CD4-positive, alpha-beta T cell treated with Interleukin-10 for 1 hour (primary cell): ENCODE results near the gene ZNF282.
"Not testable (repeated sequence)": the region's sequence is repeated elsewhere in the genome, so short reads cannot be mapped to it uniquely, and the experiment has no call there.

Experiments used
- DNase-seq: peaks from one replicate; pipeline ENCODE4 v3.0.0-alpha.2; 2020

The ZNF282 gene

GRCh38 chr7:149226366-149226765, 31.0 kb downstream of the ZNF282 start:
- DNase-seq: not testable (repeated sequence)

GRCh38 chr7:149226840-149227494, 31.6 kb downstream of the ZNF282 start:
- no peak for DNase-seq

- DNase-seq: no peak
Observed at GRCh38 chr7:149228831-149229471, 33.6 kb downstream of the ZNF282 start.

DNA sequence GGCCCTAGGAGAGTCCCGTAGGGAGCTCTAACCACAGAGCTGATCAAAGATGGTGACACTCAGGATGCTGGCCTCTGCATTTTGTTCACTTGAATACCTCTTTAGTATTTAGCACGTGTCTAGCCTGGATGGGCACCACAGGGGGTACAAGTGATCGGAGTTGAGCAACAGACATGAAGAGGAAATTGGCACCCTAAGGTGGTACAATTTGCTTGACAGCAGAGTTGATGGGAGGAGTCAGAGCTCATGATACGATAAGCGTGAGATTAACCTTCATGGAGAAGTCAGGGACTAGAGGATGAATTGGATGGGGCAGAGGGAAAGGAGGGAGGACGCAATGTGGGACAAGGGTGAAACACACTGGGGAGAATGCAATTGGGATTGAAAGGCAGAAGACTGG, 34.2 kb downstream of the ZNF282 start:
- no peak for DNase-seq

- no peak for DNase-seq
Observed at GRCh38 chr7:149232362-149232761, 37.0 kb downstream of the ZNF282 start.

DNA sequence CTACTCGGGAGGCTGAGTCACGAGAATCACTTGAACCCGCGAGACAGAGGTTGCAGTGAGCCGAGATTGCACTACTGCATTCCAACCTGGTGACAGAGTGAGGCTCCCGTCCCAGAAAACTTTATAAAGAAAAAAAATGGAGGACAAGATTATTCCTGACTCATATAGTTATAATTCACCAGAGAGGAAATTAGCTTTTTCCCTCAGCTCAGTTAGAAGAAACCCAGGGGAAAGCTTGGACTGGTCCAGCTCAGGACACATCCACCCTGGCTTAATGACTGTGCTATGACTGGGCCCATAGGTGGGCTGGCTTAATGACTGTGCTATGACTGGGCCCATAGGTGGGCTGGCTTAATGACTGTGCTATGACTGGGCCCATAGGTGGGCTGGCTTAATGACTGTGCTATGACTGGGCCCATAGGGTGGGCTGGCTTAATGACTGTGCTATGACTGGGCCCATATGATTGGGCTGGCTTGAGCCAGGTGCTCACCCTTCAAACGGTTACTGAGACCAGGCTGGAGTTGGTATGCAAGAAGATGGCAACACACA, 38.4 kb downstream of the ZNF282 start:
- not testable (repeated sequence) for DNase-seq

- no peak for DNase-seq
Observed at GRCh38 chr7:149237502-149237901, 42.2 kb downstream of the ZNF282 start.

DNA sequence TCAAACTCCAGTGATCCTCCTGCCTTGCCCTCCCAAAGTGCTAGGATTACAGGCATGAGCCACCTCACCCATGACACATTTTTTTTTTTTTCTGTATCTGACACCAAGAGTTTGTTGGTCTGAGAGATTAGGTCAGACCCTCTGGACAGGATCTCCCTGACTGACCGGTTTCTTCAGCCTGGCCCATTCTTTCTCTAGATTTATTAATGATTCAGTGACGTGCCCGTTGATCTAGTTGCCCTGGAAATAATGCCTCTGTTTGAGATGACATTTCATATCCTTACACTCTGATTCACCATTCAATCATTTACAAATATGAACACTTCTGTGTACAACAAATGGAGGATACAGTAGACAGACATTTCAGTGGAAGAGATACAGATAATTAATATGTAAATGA, 42.7 kb downstream of the ZNF282 start:
- DNase-seq: no peak

- peak; percentile 89 for DNase-seq
Observed at GRCh38 chr7:149239345-149240143, 44.2 kb downstream of the ZNF282 start, which contains the start of gene ZNF212. Gene ZNF212, plus strand, starts transcription at chr7:149239651. Its CDS starts 128 bp downstream, at chr7:149239779.

DNA sequence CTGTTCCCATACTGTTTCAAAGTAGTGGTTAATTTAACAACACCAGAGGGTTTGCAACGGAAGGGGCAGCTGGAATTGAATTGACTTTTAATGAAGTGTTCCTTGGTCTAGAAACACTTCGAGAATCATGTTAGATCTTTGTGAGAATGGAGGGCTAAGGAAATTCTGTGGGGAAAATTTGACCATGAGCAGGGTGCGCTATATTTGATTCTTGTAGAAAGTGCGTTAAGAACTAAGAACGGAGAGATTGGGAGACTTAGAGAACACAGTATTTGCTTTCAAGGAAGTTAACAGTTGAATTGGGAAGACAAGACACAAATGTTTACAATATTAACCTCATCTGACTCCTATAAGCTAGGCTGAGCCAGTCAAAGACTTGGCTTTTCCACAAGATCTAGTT, 45.3 kb downstream of the ZNF282 start:
- DNase-seq: no peak

DNA sequence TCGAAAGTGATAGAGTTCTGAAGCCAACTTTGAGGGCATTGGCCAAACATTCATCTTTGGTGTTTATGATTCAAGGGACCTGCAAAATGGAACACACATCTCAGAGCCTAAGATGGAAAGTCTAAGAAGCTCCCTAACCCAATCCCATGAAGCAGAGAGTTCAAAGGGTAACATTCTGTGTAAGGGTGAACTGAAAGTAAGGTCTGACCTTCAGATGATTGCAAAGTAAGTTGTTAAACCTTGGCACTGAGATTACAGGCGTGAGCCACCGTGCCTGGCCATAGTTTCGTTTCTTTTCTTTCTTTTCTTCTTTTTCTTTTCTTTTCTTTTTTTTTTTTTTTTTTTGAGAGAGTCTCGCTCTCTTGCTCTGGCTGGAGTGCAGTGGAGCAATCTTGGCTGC, 46.4 kb downstream of the ZNF282 start:
- DNase-seq: no peak

DNA sequence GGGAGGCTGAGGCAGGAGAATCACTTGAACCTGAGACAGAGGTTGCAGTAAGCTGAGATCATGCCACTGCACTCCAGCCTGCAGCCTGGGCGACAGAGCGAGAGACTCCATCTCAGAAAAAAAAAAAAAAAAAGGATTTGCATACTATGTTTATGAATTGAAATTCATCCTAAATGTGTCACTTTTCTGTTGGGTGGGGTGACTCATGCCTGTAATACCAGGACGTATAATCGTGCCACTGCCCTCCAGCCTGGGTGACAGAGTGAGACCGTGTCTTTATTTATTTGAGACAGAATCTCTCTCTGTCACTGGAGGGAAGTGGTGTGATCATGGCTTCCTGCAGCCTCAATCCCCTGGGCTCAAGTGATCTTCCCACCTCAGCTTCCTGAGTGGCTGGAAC, 49.9 kb downstream of the ZNF282 start:
- DNase-seq: no peak

DNA sequence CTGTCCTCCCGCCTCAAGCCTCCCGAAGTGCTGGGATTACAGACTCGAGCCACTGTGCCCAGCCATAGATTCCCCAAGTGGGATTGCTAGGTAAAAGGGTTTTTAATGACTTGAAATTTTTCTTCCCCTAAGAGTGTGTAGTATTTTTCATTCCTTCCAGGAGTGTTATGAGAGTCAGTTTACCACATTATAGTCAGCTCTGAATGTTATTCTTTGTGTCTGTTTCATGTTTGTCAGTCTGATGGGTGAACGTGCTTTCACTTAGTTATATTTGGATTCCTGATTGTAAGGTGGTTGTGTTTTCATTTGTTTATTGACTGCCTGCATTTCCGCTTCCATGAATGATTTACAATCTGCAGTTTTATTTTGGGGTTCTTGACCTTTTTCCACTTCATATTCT, 50.4 kb downstream of the ZNF282 start:
- DNase-seq: no peak

DNA sequence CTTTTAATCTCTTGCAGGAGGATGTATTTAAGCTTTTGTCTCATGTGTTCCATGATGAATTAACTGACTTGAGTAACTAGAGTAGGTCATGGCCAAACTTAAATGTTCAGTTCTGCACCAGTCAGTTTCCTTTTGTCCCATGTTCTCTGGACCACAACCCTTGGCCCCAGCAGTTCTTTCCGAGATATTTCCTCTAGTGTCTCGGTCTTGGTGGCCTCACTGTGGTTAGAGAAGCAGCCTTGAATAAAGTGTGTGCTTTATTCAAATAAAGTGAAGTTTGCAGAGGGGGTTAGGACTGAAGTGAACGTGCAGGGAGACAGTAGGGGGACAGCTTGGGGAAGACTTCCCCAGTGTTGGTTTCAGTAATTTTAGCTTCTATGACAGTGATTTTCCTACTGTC, 53.4 kb downstream of the ZNF282 start:
- DNase-seq: no peak

DNA sequence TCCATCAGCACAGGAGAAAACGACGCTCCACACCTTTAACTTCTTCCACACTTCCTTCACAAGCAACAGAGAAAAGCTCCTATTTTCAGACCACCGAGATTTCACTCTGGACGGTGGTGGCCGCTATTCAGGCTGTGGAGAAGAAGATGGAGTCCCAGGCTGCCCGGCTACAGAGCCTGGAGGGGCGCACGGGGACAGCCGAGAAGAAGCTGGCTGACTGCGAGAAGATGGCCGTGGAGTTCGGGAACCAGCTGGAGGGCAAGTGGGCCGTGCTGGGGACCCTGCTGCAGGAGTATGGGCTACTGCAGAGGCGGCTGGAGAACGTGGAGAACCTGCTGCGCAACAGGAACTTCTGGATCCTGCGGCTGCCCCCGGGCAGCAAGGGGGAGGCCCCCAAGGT, 54.8 kb downstream of the ZNF282 start:
- DNase-seq: not testable (repeated sequence)

DNA sequence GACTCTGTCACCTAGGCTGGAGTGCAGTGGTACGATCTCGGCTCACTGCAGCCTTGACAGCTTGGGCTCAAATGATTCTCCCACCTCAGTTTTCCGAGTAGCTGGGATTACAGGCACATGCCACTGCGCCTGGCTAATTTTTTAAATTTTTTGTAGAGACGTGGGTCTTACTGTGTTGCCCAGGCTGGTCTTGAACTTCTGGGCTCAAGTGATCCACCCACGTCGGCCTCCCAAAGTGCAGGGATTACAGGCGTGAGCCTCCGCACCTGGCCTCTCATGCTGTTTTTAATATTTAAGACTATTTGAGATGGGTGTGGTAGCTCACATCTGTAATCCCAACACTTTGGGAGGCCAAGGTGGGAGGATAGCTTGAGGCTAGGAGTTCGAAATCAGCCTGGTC, 56.2 kb downstream of the ZNF282 start:
- not testable (repeated sequence) for DNase-seq

DNA sequence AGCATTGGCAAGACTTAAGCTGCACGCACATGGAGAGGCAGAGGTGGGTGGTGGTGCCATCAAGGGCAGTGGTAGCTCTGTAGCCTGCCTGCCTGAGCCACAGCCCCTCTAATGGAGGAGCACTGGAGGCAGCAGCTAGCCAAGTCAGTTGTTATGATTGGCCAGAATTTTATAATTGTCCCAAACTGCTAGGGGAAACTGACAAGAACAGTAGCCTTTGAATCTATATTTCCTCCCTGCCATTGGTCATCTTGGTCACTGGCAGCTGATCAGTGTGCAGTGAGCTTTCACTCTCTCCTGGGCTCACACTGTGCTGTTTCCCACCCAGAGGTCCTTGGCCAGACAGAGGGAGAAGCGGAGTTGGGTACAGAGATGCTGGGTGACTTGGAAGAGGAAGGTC, 57.0 kb downstream of the ZNF282 start:
- no peak for DNase-seq

DNA sequence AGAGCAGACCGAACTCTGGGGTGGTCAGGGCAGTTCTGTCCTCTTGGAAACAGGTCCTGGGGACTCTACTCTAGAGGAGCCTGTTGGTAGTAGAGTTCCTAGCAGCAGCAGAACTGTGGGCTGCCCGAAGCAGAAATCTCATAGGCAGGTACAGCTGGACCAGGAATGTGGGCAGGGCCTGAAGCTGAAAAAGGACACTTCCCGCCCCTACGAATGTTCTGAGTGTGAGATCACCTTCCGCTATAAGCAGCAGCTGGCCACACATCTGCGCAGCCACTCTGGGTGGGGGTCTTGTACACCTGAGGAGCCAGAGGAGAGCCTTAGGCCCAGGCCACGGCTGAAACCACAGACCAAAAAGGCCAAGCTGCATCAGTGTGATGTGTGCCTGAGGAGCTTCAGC, 58.3 kb downstream of the ZNF282 start:
- DNase-seq: no peak

- DNase-seq: no peak
Observed at GRCh38 chr7:149254181-149254858, 59.0 kb downstream of the ZNF282 start.

GRCh38 chr7:149255174-149255573, 59.8 kb downstream of the ZNF282 start:
- DNase-seq: no peak

GRCh38 chr7:149256568-149256967, 61.2 kb downstream of the ZNF282 start:
- DNase-seq: no peak

DNA sequence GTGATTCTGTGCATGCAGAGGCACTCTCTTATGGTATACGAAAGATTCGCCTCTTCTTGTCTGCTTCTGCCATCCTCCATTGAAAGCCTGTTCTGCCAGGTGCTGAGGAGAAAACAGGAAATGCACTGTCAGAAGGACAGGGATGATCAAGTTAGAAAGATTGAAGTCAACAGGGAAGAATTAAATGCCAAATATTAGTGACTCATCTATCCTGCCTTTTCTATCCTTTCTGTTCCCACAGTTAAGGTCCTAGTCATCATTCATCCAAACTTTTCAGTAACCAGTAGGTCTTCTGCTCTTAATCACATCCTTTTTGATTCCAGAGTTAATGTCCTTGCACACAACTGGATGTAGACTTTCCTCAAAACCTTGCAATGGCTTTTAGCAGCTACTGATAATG, 61.8 kb downstream of the ZNF282 start:
- no peak for DNase-seq

DNA sequence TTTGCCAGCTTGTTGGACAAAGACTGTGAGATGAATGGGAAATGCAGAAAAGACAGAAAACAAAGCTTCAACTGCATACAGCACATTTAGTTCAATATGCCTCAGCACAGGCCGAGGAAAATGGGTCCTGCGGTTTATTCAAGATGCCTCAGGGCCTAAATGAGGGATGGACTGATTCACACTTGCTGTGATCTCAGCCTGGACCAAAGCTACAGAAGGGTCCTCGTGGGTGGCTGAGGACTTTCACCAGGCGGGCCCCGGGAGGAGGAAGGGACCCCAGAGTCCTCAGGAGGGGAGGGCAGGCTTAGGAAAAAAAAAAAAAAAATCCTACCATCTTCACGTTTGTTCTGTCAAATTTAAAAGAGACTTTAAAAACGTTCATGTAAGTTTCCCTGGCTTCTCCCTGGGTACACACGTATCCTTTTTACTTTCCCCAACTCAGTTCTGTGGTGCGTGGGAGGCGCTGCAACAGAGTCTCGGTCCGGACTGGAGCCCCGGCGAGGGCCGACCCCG, 66.0 kb downstream of the ZNF282 start:
- DNase-seq: no peak
